ENCODE data around the gene CPLANE1. TPM values are rescaled to one million over a fixed set of nuclear protein-coding genes. Genes with fewer than 3 reads are reported as not detected.
"Not testable (repeated sequence)": the region's sequence is repeated elsewhere in the genome, so short reads cannot be mapped to it uniquely, and the experiment has no call there.

CPLANE1 gene
- total RNA-seq, 2 donors from 2014 or later: 5.9 to 9.0 TPM

- H3K4me3 Mint-ChIP-seq: no peak overlapping the region
- DNase-seq (no peak), ATAC-seq (replicated peaks in 1 of 2) (no peak)
- peaks cover 9 to 24% of the 10 kb centered on the region in 2 donors for H3K9me3 Mint-ChIP-seq
- no peaks in the 10 kb centered on the region for H3K27me3 Mint-ChIP-seq (ENCODE audit: low read depth)
- H3K27ac Mint-ChIP-seq: no peak overlapping the region
- peaks cover 15 to 37% of the 10 kb centered on the region in 2 donors for H3K36me3 Mint-ChIP-seq (ENCODE audit: insufficient read depth in 2 of 2)
- no peaks in the 10 kb centered on the region for H3K4me1 Mint-ChIP-seq (ENCODE audit: low read depth)
Measured at GRCh38 chr5:37103302-37103701, 145.9 kb downstream of the CPLANE1 start.

GRCh38 chr5:37099267-37099666 lies 149.9 kb downstream of the CPLANE1 start:
- ATAC-seq (replicated peaks in 1 of 2); H3K27me3 Mint-ChIP-seq (ENCODE audit: low read depth); H3K4me3 Mint-ChIP-seq; DNase-seq; H3K4me1 Mint-ChIP-seq (ENCODE audit: low read depth); H3K27ac Mint-ChIP-seq: not testable (repeated sequence)
- Mint-ChIP-seq H3K36me3 (ENCODE audit: insufficient read depth in 2 of 2) (peaks cover 24 to 34% of the 10 kb centered on the region in 2 donors), H3K9me3 (peaks cover 10 to 34% of the 10 kb centered on the region in 2 donors)

- H3K36me3 Mint-ChIP-seq (ENCODE audit: insufficient read depth in 2 of 2): peaks cover 6 to 10% of the 10 kb centered on the region in 2 donors
- ATAC-seq (replicated peaks in 1 of 2); H3K27ac Mint-ChIP-seq; H3K4me1 Mint-ChIP-seq (ENCODE audit: low read depth); H3K4me3 Mint-ChIP-seq; H3K27me3 Mint-ChIP-seq (ENCODE audit: low read depth); DNase-seq: not testable (repeated sequence)
- peaks cover 2 to 13% of the 10 kb centered on the region in 2 donors for H3K9me3 Mint-ChIP-seq
Measured at GRCh38 chr5:37093795-37094194, 155.4 kb downstream of the CPLANE1 start.

- no peaks in the 10 kb centered on the region for H3K4me1 Mint-ChIP-seq (ENCODE audit: low read depth)
- no peak overlapping the region for H3K4me3 Mint-ChIP-seq
- H3K27ac Mint-ChIP-seq: no peak overlapping the region
- no peaks in the 10 kb centered on the region for H3K27me3 Mint-ChIP-seq (ENCODE audit: low read depth)
- no peaks in the 10 kb centered on the region for H3K36me3 Mint-ChIP-seq (ENCODE audit: insufficient read depth in 2 of 2)
- no peak for DNase-seq
- no peak for ATAC-seq (replicated peaks in 1 of 2)
- peaks cover 1 to 2% of the 10 kb centered on the region in 2 donors for H3K9me3 Mint-ChIP-seq
Measured at GRCh38 chr5:37090781-37091180, 158.4 kb downstream of the CPLANE1 start.

DNA sequence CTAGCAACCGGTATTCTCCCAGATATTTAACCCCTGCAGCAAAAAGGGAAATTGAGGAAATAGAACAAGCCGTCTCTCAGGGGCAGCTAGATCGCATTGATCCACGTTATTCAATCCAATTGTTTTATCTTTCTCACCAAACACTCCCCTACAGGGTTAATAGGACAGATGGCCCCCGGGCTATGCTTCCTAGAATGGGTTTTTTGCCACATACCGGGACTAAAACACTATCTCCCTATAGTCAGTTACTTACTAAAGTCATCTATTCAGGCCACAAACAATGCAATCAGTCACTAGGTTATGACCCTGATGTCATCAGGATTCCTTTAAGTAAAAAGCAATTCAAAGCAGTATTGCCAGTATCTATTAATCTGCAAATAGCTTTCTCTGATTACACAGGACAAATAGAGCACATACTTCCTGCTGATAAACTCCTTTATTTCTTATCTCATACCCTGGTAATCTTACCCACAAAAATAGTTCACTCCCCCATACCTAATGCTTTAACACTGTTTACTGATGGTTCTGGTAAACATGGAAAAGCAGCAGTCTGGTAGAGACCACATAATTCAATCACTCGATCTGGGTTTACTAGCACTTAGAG lies 159.0 kb downstream of the CPLANE1 start:
- no peaks in the 10 kb centered on the region for H3K4me1 Mint-ChIP-seq (ENCODE audit: low read depth)
- no peaks in the 10 kb centered on the region for H3K36me3 Mint-ChIP-seq (ENCODE audit: insufficient read depth in 2 of 2)
- no peak for ATAC-seq (replicated peaks in 1 of 2)
- no peaks in the 10 kb centered on the region for H3K27me3 Mint-ChIP-seq (ENCODE audit: low read depth)
- H3K27ac Mint-ChIP-seq: no peak overlapping the region
- H3K4me3 Mint-ChIP-seq: no peak overlapping the region
- no peak for DNase-seq
- peaks cover 1 to 2% of the 10 kb centered on the region in 2 donors for H3K9me3 Mint-ChIP-seq

DNA sequence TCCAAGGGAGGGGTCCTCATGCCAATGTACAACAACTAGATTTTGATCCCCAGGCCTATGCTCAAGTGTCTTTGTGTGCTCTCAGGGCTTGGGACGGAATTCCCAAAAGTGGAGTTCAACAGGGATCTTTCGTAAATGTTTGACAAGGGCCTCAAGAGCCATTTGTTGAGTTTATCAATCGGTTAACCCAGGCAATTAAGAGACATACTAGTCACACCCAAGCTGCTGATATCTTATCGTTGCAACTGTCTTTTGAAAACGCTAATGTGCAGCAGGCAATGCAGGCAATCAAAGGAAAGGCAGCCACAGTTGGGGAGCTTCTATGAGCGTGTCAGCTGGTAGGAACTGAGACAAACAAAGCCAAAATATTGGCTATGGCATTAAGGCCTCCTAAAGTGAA lies 161.2 kb downstream of the CPLANE1 start:
- DNase-seq (no peak), ATAC-seq (replicated peaks in 1 of 2) (no peak)
- Mint-ChIP-seq H3K27ac (no peak overlapping the region), H3K4me1 (ENCODE audit: low read depth) (no peaks in the 10 kb centered on the region), H3K36me3 (ENCODE audit: insufficient read depth in 2 of 2) (no peaks in the 10 kb centered on the region), H3K27me3 (ENCODE audit: low read depth) (no peaks in the 10 kb centered on the region), H3K4me3 (no peak overlapping the region), H3K9me3 (peaks cover 1 to 2% of the 10 kb centered on the region in 2 donors)

DNA sequence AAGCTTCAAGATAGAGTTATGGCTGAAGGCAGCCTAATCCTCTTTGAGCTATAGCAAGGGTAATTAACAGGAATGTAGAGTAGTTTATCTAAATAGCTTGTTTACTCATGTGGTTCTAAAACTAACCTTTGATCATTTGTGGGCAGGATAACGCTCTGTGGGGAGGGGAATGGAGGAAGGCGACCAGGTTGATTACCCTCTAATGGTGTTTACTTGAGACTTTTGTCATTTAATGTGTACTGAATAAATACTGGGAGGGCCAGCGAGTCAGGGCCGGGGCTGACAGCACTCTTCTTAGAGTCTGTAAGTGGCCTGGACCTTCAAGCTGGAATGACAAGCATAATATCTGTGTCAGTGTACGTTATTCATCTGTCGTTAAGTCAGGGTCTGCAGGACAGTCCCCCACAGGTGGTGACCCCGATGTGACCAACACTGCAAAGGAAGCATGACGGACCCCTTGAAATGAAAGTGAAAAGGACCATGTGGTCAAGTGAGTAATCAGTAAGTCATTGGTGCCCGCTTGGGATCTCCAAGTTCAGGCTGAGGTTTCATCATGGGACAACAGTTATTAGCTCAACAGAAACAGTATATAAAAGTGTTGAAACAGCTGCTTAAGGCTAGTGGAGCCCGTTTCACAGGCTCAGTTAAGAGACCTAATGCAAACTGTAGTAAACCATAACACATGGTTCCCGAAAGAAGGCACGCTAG lies 162.6 kb downstream of the CPLANE1 start:
- Mint-ChIP-seq H3K4me3 (no peak overlapping the region), H3K9me3 (peaks cover 1 to 2% of the 10 kb centered on the region in 2 donors), H3K4me1 (ENCODE audit: low read depth) (no peaks in the 10 kb centered on the region), H3K27ac (no peak overlapping the region), H3K27me3 (ENCODE audit: low read depth) (no peaks in the 10 kb centered on the region), H3K36me3 (ENCODE audit: insufficient read depth in 2 of 2) (no peaks in the 10 kb centered on the region)
- DNase-seq (no peak), ATAC-seq (replicated peaks in 1 of 2) (no peak)

DNA sequence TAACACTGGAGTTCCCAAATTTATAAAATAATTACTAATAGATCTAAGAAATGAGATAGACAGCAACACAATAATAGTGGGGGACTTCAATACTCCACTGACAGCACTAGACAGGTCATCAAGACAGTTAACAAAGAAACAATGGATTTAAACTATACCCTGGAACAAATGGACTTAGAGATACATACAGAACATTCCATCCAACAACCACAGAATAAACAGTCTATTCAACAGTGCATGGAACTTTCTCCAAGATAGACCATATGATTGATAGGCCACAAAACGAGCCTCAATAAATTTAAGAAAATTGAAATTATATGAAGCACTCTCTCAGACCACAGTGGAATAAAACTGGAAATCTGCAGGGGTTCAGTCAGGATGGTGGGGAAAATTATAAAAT lies 163.2 kb downstream of the CPLANE1 start:
- not testable (repeated sequence) for H3K27ac Mint-ChIP-seq; DNase-seq; H3K4me3 Mint-ChIP-seq; H3K4me1 Mint-ChIP-seq (ENCODE audit: low read depth); H3K36me3 Mint-ChIP-seq (ENCODE audit: insufficient read depth in 2 of 2); H3K27me3 Mint-ChIP-seq (ENCODE audit: low read depth); ATAC-seq (replicated peaks in 1 of 2); H3K9me3 Mint-ChIP-seq

GRCh38 chr5:37082977-37083376 lies 166.2 kb downstream of the CPLANE1 start:
- not testable (repeated sequence) for H3K4me1 Mint-ChIP-seq (ENCODE audit: low read depth); H3K4me3 Mint-ChIP-seq; H3K36me3 Mint-ChIP-seq (ENCODE audit: insufficient read depth in 2 of 2); DNase-seq; ATAC-seq (replicated peaks in 1 of 2); H3K27ac Mint-ChIP-seq; H3K27me3 Mint-ChIP-seq (ENCODE audit: low read depth); H3K9me3 Mint-ChIP-seq

DNA sequence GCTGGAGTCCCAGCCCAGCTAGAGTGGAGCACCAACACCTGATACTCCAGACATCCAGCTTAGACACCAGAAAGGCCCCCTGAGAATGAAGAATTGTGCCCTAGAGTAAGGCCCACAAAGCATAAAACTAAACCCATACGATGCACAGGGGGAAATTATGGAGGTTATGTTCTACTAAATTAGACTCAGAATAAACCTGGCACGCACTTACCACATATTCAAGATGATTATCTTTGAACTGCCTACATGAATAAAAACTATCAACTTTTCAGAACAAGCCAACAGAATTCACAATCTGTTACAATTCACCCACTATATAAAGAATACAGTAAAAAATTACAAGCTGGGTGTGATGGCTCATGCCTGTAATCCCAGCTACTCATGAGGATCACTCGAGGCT lies 168.5 kb downstream of the CPLANE1 start:
- Mint-ChIP-seq H3K4me3 (no peak overlapping the region), H3K9me3 (peaks cover 0 to 2% of the 10 kb centered on the region in 2 donors), H3K4me1 (ENCODE audit: low read depth) (no peaks in the 10 kb centered on the region), H3K27me3 (ENCODE audit: low read depth) (no peaks in the 10 kb centered on the region), H3K27ac (peak overlapping the region; percentile 38), H3K36me3 (ENCODE audit: insufficient read depth in 2 of 2) (peaks cover 0 to 2% of the 10 kb centered on the region in 2 donors)
- ATAC-seq (replicated peaks in 1 of 2): no peak
- DNase-seq: no peak

DNA sequence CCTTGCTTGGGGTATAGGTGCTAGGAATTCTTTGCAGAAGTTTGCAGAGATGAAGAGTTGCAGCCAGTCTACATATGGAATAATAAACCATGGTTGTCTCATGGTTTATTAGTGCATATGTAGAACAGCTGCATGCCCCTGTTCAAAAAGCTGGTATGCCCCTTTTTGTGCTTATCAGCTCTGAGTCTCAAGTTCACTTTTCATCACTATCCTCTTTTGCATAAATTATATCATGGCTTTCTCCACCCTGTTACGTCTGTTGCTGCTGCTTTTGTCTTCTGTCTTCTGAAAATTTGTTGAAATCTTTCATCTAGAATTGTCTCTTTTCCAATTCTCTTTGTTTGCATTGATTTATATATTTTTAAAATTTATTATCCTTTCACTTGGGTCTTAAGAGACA lies 172.0 kb downstream of the CPLANE1 start:
- H3K9me3 Mint-ChIP-seq: no peaks in the 10 kb centered on the region
- H3K27me3 Mint-ChIP-seq (ENCODE audit: low read depth): no peaks in the 10 kb centered on the region
- H3K4me3 Mint-ChIP-seq: no peak overlapping the region
- no peak for ATAC-seq (replicated peaks in 1 of 2)
- H3K36me3 Mint-ChIP-seq (ENCODE audit: insufficient read depth in 2 of 2): peaks cover 0 to 2% of the 10 kb centered on the region in 2 donors
- no peak overlapping the region for H3K27ac Mint-ChIP-seq
- DNase-seq: no peak
- H3K4me1 Mint-ChIP-seq (ENCODE audit: low read depth): no peaks in the 10 kb centered on the region

- no peak for ATAC-seq (replicated peaks in 1 of 2)
- no peak for DNase-seq
- Mint-ChIP-seq H3K4me1 (ENCODE audit: low read depth) (no peaks in the 10 kb centered on the region), H3K27me3 (ENCODE audit: low read depth) (no peaks in the 10 kb centered on the region), H3K4me3 (no peak overlapping the region), H3K9me3 (no peaks in the 10 kb centered on the region), H3K27ac (no peak overlapping the region), H3K36me3 (ENCODE audit: insufficient read depth in 2 of 2) (no peaks in the 10 kb centered on the region)
Measured at GRCh38 chr5:37075399-37075950, 173.7 kb downstream of the CPLANE1 start.

DNA sequence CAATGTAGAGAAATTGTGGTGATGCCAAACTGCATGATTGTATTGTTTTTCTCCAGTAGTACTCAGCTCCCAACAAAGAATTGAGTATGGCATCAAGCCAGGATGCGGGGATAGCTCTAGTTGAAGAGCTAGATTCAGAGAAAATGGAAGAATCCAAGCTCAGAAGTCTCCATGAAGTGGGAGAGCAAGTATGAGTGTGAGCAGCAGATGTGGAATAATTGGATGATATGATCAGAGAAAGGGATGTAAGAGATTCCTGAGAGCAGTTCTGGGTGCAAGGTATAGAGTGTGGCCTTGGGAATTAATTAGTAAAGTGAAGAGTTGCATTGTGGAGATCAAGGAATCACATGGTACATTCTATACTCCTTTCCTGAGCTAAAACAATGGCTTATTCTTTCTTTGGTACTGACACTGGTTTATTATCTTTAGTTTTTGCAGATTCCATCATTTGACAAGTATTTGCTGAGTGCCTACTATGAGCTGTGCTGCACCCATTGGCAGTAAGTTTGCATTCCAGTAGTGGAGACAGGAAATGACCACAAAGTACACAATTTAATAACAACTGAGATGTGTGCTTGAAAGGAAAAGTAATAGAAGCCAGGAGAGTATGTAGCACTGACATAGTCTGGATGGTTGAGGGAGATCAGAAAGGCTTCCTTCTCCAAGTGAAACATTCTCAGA lies 177.1 kb downstream of the CPLANE1 start:
- H3K9me3 Mint-ChIP-seq: no peaks in the 10 kb centered on the region
- H3K36me3 Mint-ChIP-seq (ENCODE audit: insufficient read depth in 2 of 2): no peaks in the 10 kb centered on the region
- no peak for DNase-seq
- H3K4me3 Mint-ChIP-seq: no peak overlapping the region
- H3K4me1 Mint-ChIP-seq (ENCODE audit: low read depth): no peaks in the 10 kb centered on the region
- H3K27ac Mint-ChIP-seq: no peak overlapping the region
- ATAC-seq (replicated peaks in 1 of 2): no peak
- H3K27me3 Mint-ChIP-seq (ENCODE audit: low read depth): no peaks in the 10 kb centered on the region

Data from activated T-cell treated with anti-CD3 and anti-CD28 coated beads, Interleukin-2, amount 50 U/mL, for 72 hours (primary cell).